Hippocampal formation (tissue), 2 donors: ENCODE measurements around the gene RXRG.
A peak's percentile ranks its signal among the peaks of the same experiment; 100 is the strongest.

Experiments
- DNase-seq, 2 donors: peaks; one replicate each; lab custom pipeline; 2025; lab: John Stamatoyannopoulos, UW

Gene RXRG

DNA sequence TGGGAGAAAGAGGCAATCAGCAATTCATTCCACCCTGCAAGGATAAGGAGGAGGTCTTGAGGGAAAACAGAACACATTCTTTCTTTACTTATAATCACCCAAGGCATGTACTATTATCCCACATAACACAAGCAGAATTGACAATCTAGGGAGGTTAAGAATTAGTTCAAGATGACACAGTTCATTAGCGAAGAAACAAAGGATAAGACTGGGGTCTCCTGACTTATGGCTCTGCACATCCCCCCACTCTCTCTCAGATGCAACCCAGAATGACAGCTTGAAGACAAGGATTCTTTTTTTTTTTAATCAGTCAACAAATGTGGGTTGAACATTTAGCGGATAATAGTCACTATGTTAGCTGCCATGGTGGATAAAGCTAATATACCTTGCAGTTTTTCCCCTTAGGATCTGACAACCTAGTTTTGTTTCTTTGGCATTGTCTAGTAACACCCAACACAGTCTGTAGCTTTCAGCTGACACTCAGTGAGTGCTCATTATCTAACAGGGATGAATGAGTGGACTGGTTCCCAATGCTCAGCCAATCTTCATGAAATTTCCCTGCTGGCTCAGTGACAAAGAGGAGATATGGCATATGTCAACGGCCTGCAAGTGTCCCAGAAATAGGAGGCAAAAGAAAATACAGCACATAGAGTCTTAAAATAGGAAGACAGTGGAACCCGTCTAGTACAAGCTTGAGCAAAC is 35.1 kb downstream of the RXRG start:
- DNase-seq: no peak

DNA sequence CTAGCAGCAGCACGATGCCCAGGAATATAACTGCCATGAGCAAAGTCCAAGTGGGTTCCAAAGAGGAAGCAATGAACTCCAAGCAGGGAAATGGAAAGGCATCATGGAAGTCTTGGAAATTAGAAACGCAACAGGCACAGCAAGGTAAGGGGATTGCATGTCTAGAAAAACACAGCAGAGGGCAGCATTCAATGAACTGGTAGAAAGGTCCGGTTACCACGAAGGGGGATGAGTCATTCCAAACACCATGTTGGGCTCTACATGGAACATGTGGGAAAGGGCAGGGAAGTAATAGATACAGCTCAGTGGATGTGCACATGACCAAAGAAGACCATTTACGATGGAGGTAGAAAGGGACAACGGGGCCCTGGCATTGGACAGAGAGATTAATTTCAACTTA is 36.4 kb downstream of the RXRG start:
- DNase-seq: no peak

DNA sequence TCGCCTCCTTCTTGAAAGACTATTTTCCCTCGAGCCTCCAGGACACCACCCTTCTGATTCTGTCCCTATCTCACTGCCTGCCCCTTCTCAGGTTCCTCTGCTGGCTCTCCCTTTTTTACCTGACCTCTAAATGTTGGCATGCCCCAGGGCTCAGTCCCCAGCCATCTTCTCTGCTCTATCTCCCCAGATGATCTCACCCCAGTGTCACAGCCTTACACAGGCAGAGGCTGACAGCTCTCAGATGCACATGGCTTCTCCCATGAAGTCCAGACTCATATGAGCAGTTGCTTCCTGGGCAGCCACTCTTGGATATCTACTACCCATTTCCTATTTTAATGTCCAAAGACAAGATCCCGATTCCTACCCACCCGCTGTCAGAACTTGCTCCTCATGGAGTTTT is 37.5 kb downstream of the RXRG start:
- no peak for DNase-seq

DNA sequence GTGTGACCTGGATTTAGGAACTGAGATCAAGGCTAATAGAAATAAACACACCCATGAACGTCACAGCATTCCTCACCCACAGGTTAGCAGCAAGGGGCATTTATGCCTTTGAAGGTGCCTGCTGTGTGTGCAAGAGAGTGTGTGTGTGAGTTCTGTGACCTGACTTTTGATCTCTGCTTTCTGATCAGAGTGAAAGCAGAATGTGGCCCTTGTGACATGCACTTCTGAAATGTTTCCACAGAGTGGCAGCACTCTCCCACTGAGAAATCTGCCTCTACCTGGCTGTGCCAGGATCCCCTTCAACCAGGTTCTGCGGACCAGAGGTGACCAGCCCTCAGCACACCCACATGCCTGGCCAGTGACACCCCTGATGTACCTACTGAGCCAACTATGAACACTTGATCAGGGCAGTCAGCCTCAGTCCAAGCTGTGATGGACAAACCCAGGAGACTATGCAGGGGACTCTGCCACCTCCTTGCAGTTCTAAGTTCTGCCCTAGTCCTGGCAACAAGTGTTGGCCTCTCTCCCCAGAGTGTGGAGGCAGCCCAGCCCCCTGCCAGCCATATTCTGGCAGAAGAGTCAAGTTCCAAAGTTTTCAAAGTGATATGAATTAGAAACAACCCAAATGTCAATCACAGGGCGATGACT is 41.0 kb downstream of the RXRG start:
- DNase-seq: peak in 1 of 2 donors; percentile 8

DNA sequence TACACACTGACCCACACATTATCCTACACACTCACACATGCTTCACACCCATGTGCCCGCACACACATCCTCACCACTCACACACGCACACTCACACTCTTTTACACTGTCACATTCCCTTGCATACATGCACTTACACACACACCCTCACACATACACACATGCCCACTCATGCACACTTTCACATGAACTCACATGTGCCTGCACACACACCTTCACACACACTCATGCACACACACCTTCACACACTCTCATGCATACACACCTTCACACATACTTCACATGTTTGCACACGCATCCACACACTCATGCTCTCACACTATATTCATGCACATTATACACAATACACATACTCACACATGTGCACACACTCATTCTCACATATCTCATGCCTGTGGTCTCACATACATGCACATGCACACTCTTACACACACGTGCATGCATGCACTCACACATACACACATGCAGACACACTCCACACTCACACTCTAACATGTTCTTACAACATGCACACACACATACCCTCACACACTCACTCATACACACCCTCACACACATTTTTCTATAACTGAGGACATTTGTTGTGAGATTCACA is 42.3 kb downstream of the RXRG start:
- DNase-seq: no peak

DNA sequence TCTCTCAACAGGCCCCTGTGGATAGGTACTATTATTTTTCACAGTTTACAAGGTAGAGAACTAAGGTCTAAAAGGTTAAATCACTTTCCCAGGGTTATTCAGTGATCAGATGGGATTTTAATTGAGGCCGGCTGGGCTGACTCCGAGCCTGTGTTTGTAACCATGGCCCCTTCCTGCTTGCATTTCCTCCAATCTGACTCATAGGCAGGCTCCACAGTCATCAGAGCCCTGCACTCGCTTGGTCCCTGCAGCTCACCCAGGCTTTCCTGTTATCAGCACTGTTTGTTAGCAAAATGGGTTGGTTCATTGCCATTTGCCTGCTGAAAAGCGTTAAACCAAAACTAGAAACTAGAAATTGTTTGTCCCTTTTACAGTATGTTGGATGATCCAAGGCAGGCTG is 47.0 kb downstream of the RXRG start:
- DNase-seq: no peak

DNA sequence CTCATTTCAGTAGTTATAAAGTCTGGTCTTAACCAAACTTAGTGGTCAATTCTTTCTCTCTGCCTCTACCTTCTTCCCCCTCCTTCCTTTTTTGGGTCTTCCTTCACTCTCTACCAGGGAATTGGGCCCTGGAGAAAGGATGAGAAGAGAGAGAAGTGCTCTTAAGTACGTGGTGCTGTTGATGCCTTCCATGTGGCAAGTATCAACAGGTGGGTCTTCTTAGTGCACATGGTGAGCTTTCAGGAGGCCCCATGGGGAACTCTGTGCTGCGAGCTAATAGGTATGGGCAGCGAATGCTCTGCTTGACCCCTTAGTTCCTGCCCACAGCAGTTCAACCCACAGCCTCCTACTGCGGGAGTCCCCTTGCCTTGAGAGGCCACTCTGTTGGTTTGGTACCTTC is 49.0 kb downstream of the RXRG start:
- no peak for DNase-seq

DNA sequence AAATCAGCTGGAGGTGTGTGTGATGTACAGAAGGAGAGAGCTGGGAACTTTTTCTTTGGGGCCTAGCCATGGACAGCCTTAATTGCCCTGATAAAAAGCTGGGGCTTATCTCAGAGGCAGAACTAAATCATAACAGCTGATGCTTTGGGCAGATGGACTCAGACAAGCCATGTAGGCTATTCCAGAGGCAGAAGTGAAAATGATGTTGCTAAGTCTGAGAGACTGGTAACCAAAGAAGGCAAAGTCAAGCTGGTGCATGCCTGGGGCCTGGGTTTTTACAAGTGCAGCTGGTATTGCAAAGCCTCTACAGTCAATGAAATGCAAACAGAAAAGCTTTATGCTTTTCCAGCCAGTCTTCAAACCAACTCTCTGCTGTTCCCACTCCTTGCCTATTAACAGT is 49.4 kb downstream of the RXRG start:
- no peak for DNase-seq

DNA sequence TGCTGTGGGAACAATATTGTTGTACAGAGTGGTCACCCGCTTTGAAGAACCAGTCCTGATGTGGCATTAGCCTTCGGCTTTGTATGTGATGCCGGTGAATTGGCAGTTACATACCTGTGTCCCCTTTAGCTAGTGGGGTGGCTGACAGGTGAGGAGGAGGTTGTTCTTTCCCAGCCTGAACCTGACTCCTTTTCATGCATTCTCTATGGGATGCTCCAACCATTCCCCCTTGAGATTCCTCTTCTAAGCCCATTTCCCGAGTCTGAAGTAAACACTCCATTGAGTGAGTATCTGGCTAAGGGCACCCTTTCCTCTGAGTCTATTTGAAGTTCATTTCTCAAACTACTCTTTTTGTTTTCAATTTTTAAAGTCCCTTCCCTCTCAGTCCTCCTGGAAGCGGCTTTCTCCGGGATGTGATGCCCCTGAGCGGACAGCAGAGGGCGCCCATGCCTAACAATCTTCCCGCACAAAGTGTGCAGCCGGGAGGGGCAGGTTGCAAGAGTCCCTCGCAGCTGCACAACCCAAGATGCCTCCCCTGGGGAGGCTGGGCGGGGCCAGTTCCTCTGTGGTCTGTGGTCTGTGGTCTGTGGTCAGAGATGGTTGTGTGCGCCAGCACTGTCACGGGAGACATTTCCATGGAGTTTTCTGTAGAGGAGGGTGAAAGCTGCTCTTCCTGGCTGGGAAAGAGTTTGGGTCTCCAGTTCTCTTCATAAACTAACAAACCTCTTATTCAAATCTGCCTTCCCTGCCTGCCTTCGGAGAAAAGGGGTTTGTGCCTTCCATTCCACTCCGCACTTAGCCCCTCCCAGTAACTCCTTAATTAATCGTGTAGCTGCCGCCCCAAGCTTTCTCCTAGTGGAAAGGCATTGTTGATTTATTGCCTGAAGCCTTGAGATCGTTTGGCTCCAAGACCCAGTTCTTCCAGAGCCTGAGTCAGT is 52.0 kb downstream of the RXRG start:
- peak; percentile 57 to 71 for DNase-seq

DNA sequence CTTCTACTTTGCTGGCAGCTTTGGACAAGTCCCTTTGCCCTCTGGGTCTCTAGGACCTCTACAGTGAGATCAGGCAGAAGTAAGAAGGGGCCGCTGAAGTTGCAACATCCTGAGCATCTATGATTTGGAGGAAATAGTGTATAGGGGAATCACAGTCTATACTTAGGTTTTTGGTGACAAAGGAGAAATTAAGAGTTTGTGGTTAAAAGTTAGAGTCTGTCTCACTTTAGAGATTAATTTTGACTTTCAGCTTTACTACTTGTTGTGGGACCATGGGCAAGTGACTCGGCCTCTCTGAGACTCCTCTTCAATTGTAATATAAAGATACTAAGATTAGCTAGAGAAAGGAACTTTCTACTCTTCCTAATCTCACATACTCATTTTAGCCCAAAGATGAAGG is 55.3 kb downstream of the RXRG start:
- DNase-seq: no peak

DNA sequence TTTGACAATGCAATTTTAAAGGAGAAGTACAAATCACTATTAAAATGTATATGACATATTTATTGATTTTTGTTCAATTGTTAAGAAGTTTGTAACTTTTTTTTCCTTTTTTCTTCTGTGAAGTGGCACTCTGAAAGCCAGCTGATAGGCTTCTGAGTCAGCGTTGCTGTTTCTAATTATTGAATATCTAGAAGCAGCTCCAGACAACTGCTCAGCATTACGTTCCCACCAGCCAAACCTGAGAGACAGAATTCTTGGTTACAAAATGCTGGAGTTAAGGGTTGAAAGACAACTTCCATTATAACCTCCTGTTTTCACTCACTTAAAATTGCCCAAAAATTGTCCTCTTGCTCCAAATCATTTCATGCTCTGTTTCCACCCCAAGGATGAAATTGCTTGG is 57.0 kb downstream of the RXRG start:
- no peak for DNase-seq

DNA sequence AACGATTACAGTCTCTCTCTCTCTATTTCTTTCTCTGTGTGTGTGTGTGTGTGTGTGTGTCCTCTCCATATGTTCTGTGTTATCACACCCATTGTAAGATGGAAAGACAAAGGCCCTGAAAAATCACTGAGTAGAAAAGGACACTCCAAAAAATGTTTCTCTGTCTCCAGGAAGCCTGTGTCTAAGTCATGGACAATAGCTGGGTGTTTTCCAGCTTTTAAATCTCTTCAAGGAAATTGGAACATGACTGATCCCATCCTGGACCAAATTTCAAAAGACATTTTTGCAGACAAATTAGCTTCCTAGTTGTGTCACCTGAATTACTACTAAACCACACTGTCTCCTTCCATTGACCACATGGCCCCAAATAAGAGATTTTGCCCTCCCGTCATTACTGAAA is 57.4 kb downstream of the RXRG start:
- DNase-seq: no peak

DNA sequence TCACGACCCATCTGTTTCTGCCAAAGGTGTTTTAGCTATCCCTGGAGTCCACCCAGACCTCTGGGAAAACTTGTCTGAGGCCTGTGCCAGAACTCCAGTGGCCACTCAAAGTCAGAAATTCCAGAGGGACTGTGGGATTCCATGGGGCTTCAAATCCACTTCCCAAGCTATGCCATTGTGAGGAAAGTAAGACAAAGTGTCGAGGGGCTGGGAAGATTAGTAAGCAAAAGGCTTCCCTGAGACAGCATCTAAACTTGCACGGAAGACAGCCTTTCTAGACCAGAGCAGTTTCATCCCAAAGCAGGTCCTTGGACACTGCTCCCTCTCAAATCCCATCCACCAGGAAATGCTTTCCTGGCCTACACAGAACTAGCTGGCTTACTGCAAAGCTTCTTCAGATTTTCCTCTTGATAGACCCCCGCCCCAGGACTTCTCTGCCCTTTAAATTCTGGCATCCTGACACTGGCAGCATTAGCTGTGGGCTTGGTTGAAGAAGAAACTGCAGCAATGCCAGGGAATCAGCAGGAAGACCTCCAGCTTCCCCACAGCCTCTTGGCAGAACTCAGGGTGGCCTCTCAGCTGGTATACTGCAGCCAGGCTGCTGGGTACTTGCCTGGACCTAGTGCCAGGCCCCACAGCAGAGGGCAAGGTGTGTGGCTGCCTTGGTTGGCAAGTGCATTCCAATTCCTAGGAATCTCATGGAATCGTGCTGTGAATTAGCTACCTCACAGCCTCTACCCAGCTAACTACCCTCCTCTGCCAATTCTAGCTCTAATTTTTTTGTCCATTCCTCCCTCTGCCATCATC is 61.1 kb downstream of the RXRG start:
- no peak for DNase-seq

DNA sequence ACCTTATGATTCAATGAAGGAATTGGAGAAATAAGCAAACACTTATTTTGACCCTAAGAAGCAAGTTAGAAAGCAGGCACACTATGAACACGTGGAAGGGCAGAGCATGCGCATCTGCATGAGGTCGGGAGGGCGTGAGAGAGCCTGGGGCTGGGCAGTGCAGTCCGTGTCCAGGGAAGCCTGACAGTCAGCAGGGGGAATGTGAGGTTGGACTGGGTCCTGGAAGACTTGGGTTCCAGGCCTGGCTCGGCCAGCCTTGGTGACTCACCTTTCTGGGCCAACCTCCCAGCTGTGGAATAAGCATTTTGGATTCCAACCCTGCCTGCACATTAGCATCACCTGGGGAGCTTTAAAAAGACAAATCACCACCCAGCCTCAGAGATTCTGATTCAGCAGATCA is 61.9 kb downstream of the RXRG start:
- DNase-seq: peak; percentile 11 to 29

DNA sequence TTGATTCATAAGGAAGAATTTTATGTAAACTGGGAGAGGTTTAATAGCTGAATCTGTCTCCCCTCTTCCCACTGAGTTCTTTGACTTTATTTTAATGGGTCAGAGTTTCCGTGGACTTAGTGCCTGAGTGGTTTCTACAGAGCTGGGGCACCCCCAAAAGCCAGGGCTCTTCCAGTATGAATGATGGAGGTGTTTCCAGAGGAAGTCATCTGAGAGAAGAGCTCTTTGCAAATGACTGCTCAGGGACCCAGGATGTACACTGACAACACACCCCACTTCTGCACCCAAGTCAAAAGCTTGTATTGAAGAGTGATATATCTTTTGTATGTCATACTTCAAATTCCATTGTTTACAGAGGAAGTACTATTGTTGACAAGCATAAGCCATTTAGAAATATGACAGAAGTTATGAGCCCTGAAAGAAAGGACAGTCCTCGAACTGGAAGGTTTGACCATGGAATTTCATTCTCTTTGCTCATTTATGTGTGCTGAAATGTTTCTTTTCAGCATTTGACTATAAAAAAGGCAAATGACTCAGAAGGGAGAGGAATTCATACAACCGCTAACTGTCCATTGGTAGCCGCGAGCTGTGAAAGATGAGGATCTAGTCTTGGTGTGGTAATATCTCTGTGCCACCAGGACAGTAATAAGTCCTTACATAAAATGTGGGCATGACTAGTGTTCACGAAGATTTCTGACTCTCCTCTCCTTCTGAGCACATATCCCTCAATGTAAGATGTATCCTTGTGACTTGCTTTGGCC is 63.0 kb downstream of the RXRG start:
- no peak for DNase-seq

DNA sequence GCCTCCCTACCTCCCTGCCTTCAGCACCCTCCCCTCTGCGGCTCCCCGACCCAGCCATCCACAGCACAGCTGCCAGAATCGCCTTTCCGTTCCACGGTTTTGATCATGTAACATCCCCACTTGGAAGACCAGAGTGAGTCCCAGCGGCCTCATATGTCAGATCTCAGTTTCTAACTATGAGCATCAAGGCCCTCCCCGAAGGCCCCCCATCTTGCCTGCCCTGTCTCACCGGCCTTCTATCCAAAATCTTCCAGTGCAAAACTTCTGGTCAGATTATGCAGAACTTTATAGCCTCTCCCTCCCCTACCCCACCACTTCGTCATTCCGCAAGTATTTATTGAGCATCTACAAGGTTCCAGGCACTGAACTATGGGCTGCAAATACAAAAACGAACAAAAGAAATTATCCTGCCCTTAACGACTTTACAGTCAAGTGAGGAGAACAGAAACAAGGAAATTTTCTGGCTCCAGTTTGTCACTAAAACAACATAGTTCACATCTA is 68.1 kb downstream of the RXRG start:
- DNase-seq: no peak

DNA sequence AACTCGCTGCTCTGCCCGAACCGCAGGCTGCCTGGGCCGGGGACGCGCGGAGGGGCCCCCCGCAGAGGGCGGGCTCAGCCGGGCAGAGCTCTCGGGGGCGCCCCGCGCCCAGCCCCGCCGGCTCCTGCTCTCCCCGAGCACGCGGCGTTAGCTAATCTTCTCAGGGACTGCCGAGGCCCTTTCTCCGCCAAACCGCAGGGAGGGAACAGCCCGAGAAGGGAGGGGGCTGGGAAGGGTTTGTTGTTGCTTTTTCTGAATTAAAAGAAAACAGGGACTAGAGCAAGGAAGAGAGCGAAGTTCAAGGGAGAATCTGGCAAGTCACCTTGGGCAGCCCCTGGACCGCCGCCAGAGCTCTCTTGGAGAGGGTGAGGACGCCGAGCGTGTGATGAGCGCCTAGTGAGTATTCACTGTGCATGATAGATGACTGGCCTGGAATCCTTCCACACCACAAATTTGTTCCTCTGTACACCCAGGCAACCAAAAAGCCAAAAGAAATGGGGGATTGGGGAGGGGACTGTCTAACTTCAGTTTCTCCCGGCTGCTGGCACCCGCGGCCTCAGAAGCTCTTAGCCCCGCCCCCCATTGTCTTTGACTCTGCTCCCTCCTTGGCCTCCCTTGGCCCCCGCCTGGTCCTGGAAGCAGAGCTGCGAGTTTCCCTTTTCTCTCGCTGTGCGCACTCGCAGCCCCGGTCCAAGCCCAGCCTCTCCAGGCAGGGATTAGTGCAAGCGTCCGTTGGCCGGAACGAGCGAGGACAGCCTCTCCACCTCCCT is 68.7 kb downstream of the RXRG start:
- DNase-seq: peak; percentile 58 to 72

DNA sequence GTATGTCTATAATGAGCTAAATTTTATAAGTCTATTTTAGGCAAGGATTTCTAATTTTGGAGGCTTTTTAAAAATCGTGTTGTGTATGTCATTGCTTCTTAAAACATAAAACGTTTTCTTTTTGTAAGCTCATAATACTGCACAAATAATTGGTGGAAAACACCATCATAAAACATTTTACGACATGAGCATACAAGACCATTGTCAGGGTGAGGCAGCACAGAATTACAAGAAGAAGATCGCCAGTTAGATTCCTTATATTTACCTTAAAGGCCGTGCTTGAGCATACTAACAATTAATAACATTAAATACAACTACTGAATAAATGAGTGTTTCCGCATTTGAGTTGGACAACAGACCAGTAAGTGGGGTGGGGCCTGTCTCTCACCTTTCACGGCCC is 69.3 kb downstream of the RXRG start:
- no peak for DNase-seq

DNA sequence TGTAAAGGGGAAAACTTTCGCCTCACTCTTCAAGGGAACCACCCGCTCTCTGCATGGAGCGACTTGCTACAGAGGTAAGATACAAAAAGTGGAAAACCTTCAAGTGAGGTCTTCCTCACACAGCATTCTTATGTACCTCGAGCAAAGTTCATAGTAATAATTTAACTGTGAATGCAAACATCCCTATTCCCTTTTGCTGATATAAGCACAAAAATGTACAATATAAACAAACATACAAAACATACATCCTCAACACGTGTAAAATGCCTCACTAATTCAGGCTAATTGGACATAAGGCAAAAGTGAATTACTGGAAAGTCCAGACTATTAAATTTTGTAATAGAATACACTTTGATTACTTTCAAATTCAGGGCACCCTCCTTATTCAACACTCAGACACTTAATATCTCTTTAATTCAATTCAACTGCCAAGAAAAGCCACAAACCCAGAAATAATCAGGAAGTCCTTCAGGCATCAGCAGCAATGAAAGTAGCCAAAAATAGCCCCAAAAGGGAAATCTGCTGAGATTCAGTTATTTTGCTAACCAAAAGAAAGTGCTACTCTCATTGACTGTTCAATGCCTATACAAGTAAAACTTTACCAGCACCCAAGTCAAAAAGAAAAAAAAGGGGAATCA is 73.2 kb downstream of the RXRG start:
- DNase-seq: no peak
